Left lung (tissue), 10 donors: ENCODE results near the gene FAM153A. TPM values are rescaled to one million over a fixed set of nuclear protein-coding genes. Genes with fewer than 3 reads are reported as not detected.
"Not testable (repeated sequence)": the region's sequence is repeated elsewhere in the genome, so short reads cannot be mapped to it uniquely, and the experiment has no call there.

Experiments
- ATAC-seq: fragments of 200-7000 bp; cut with Tn5 transposase; one replicate; pipeline ENCODE4 v1.9.1; 2020; ENCODE audit warnings: moderate library complexity
- DNase-seq, 4 donors: peaks; one replicate each; pipeline ENCODE4 v3.0.0-alpha.2; 2013 to 2020
- H3K27ac ChIP-seq, 2 donors: fragments of 200-600 bp; sonication (generic) in 1 of 2; one replicate each; pipeline versions ENCODE4 v1.5.0 to v1.8.0; 2020 to 2021
- H3K27me3 ChIP-seq, 2 donors: fragments of 200-600 bp; sonication (generic) in 1 of 2; one replicate each; pipeline versions ENCODE4 v1.5.0 to v1.8.0; 2020 to 2021
- H3K36me3 ChIP-seq, 2 donors: fragments of 200-600 bp; sonication (generic) in 1 of 2; one replicate each; pipeline versions ENCODE4 v1.5.0 to v1.8.0; 2020 to 2021
- H3K4me1 ChIP-seq, 2 donors: fragments of 200-600 bp; one replicate each; pipeline ENCODE4 v1.8.0; 2021
- H3K4me3 ChIP-seq, 2 donors: fragments of 200-600 bp; sonication (generic) in 1 of 2; one replicate each; pipeline versions ENCODE4 v1.5.0 to v1.8.0; 2020 to 2021; ENCODE audit warnings: mild to moderate bottlenecking in 1 of 2
- H3K9me3 ChIP-seq, 2 donors: fragments of 200-600 bp; sonication (generic) in 1 of 2; one replicate each; pipeline versions ENCODE4 v1.5.0 to v1.8.0; 2020 to 2021
- intact Hi-C, 2 donors: fragments of 100-400 bp; cut with DNase I; formaldehyde crosslinking; loops; one replicate each; pipeline versions ENCODE4 v1.11.2 to v1.14.2; 2022
- polyA plus RNA-seq, 6 donors: library from polyadenylated mRNA; unstranded; fragments of 120-200 nt; gene quantifications; one replicate each; pipeline ENCODE4 v1.2.1, GENCODE V29; 2013; ENCODE audit not compliant: insufficient read length in 6 of 6
- total RNA-seq, 2 donors: library from RNA; stranded (reverse); fragmentation: NEBNext Ultra II Directional; extraction: Animal tissue kit (Norgen Biotek cat#: 25700); gene quantifications; one replicate each; pipeline ENCODE4 v1.2.1, GENCODE V29; 2021
- donor health status: DM: no; HTN: yes; CAD: no.
- donor health status: DM: no; HTN: no; CAD: no.

FAM153A gene
- total and polyA plus RNA-seq, 8 donors: 0.25 to 3.7 (median 0.35) TPM; not detected in 1

DNA sequence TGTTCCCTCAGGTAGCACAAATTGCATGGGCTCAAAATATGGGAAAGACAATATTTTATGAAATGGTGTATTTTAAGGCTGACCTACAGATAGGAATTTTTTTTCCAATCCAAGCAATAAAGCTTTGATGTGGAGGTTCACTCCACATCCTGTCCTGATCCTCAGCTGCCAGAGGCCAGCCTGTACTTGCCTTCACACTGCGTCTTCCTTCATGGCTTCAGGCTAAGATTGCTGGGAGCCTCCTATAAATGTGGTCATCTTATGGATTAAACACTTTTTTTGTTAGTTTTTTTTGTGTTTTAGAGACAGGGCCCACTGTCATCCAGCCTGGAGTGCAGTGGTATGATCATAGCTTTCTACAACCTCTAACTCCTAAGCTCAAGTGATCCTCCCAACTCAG is 67.3 kb downstream of the FAM153A start:
- not testable (repeated sequence) for H3K36me3 ChIP-seq, ATAC-seq

DNA sequence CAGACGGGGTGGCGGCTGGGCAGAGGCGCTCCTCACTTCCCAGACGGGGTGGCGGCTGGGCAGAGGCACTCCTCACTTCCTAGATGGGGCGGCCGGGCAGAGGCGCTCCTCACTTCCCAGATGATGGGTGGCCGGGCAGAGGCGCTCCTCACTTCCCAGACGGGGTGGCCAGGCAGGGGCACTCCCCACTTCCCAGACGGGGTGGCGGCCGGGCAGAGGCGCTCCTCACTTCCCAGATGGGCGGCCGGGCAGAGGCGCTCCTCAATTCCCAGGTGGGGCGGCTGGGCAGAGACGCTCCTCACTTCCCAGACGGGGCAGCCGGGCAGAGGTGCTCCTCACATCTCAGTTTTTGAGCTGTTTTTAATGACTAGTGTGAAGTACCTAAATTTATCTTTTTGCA is 86.6 kb downstream of the FAM153A start:
- peak in 1 of 4 donors; percentile 65 for DNase-seq
- intact Hi-C loops, ATAC-seq: not testable (repeated sequence)

More for the DNA sequence above, 67.3 kb downstream of the FAM153A start:
- H3K4me1 ChIP-seq, H3K4me3 ChIP-seq, H3K27ac ChIP-seq, H3K27me3 ChIP-seq, DNase-seq, H3K9me3 ChIP-seq, intact Hi-C loops: not testable (repeated sequence)

DNA sequence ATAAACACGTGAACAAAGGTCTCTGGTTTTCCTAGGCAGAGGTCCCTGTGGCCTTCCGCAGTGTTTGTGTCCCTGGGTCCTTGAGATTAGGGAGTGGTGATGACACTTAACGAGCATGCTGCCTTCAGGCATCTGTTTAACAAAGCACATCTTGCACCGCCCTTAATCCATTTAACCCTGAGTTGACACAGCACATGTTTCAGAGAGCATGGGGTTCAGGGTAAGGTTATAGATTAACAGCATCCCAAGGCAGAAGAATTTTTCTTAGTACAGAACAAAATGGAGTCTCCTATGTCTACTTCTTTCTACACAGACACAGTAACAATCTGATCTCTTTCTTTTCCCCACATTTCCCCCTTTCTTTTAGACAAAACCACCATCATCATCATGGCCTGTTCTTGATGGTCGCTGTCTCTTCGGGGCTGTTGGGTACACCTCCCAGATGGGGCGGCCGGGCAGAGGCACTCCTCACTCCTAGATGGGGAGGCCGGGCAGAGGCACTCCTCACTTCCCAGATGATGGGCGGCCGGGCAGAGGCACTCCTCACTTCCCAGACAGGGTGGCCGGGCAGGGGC is 87.3 kb downstream of the FAM153A start:
- DNase-seq, H3K9me3 ChIP-seq, H3K27me3 ChIP-seq, H3K4me3 ChIP-seq, H3K27ac ChIP-seq, intact Hi-C loops, H3K36me3 ChIP-seq, H3K4me1 ChIP-seq, ATAC-seq: not testable (repeated sequence)

More for the DNA sequence above, 86.6 kb downstream of the FAM153A start:
- not testable (repeated sequence) for H3K27ac ChIP-seq, H3K27me3 ChIP-seq, H3K4me3 ChIP-seq, H3K9me3 ChIP-seq, H3K36me3 ChIP-seq, H3K4me1 ChIP-seq

DNA sequence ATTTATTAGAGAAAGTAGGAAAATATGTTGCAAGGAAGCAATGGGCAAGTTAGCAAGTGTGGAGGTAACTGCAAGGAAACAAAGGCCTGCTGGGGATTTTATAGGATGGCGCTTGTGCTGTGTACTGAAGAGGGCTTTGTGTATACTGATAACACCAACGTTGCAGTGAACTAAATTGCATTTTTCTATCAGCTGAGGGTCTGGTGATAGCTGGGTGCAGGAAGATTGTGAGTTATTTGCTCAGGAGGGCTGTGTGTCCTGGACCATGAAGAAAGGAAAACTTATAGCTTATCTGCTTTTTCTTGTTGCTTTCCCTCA is 88.2 kb downstream of the FAM153A start:
- H3K36me3 ChIP-seq, H3K4me3 ChIP-seq, ATAC-seq, H3K27me3 ChIP-seq, H3K4me1 ChIP-seq, intact Hi-C loops, H3K9me3 ChIP-seq, DNase-seq, H3K27ac ChIP-seq: not testable (repeated sequence)

DNA sequence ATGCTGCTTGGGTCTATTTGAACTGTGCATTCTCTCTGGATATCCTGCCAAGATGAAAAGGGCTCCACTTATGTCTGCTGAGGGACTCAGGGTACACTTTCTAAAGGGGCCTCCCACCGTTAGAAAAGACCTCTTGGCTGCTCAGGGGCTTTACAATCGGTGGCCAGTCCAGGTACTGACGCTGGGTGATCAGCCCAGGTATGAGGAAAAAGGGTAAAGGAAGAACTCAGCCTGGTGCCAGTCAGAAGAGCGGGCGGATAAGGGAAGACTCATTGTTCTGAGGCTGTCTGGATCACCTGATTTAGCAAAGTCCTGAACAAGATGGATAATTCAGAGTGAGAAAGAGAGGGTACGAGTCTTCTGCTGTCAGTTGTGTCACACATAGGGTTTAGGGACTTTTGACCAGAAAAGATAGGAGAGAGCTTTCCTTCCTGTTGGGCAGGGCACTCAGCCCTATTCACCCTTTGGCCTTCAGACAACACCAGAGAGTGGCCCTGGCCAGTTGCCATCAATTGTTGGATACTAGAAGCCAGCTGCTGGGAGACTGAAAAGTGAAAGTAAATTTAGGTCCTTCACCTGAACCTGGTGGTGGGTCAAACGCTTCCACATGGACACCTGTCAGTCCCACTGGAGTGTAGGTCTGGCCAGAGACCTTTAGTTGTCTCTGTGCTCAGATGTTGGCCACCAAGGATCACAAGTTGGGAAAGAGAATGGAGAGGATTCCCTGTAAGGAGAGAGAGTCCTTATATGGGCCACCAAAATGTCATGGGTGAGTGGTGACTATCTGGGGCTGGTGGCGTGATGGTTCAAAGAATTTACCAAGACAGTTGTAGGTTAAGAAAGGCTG is 88.8 kb downstream of the FAM153A start:
- H3K4me1 ChIP-seq, intact Hi-C loops, H3K4me3 ChIP-seq, H3K36me3 ChIP-seq, H3K27me3 ChIP-seq, H3K9me3 ChIP-seq, H3K27ac ChIP-seq: not testable (repeated sequence)
- peak in 1 of 4 donors; percentile 68 for DNase-seq
- ATAC-seq: peak; percentile 87

DNA sequence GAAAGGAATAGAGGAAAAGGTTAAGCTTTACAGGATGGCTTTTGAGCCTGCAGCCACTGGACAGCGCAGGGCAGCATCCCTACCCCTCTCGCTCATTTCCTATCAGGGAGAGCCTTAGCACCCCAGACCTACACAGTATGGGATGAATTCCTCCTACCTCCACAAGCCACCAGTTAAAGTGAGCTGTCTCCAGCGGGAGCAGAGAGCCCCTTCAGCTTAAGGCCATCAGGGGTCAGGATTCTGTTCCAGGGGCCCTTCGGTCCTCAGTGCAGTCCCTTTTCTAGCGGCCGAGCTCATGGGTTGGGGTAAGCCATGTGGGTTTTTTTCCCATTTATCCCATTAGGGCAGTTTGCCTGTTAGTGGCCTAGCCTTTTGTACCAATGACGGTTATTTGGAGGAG is 89.7 kb downstream of the FAM153A start:
- H3K36me3 ChIP-seq, H3K4me1 ChIP-seq, H3K27me3 ChIP-seq, ATAC-seq, H3K9me3 ChIP-seq, intact Hi-C loops, DNase-seq, H3K27ac ChIP-seq, H3K4me3 ChIP-seq: not testable (repeated sequence)

DNA sequence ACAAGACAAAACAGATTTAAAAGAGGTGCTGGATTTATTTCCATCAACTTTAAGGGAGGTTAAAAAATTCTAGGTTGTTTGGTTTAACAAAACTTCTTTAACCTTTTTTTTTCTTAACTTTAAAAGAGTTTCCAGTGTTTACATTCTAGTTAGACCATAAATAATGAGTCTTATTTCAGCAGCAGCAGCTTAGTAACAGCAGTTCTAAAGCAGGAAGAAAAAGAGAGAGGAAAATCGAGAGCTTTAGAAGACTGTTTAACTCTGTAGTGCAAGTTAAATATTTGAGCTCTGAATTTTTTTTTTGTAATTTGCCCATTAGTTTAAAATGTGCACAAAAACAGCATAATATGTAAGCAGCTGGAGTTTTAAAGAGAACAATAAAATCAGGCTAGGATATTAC is 90.2 kb downstream of the FAM153A start:
- H3K4me3 ChIP-seq, H3K36me3 ChIP-seq, H3K27ac ChIP-seq, ATAC-seq, intact Hi-C loops, H3K27me3 ChIP-seq, DNase-seq, H3K9me3 ChIP-seq, H3K4me1 ChIP-seq: not testable (repeated sequence)

DNA sequence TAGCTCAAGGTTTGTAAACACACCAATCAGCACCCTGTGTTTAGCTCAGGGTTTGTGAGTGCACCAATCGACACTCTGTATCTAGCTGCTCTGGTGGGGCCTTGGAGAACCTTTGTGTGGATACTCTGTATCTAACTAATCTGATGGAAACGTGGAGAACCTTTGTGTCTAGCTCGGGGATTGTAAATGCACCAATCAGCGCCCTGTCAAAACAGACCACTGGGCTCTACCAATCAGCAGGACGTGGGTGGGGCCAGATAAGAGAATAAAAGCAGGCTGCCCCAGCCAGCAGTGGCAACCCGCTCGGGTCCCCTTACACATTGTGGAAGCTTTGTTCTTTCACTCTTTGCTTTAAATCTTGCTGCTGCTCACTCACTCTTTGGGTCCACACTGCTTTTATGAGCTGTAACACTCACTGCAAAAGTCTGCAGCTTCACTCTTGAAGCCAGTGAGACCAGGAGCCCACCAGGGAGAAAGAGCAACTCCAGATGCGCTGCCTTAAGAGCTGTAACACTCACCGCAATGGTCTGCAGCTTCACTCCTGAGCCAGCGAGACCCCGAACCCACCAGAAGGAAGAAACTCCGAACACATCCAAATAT is 93.6 kb downstream of the FAM153A start:
- H3K4me1 ChIP-seq, H3K4me3 ChIP-seq, intact Hi-C loops, H3K27me3 ChIP-seq, H3K27ac ChIP-seq, H3K36me3 ChIP-seq, ATAC-seq, H3K9me3 ChIP-seq, DNase-seq: not testable (repeated sequence)

DNA sequence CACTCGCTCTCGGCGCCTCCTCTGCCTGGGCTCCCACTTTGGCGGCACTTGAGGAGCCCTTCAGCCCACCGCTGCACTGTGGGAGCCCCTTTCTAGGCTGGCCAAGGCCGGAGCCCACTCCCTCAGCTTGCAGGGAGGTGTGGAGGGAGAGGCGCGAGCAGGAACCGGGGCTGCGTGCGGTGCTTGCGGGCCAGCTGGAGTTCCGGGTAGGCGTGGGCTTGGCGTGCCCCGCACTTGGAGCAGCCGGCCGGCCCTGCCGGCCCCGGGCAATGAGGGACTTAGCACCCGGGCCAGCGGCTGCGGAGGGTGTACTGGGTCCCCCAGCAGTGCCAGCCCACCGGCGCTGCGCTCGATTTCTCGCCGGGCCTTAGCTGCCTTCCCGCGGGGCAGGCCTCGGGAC is 94.6 kb downstream of the FAM153A start:
- H3K27ac ChIP-seq, H3K36me3 ChIP-seq, H3K4me3 ChIP-seq, ATAC-seq, intact Hi-C loops, H3K4me1 ChIP-seq, H3K9me3 ChIP-seq, H3K27me3 ChIP-seq, DNase-seq: not testable (repeated sequence)

DNA sequence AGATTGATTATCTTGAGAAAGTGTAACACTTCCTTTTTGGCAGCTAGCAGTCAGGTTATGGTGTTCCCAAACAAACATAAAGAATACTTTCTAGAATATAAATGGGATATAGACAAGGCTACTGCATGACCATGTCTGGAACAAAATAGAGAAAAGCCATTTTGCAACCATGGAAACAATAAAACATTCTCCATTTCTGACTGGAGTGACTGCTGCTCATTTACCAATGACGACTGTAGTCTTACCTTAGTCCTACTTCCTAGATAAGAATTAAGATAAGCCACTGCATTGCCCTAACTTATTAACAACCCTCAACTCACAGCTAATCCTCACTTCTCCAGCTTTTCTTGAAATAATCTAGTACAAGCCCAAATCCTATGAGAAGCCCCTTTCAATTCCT is 100.8 kb downstream of the FAM153A start:
- DNase-seq, H3K4me1 ChIP-seq, H3K4me3 ChIP-seq, intact Hi-C loops, H3K27ac ChIP-seq, H3K9me3 ChIP-seq, H3K27me3 ChIP-seq, H3K36me3 ChIP-seq: not testable (repeated sequence)
- ATAC-seq: peak; percentile 44

Other genes with a start within 250 kb of the FAM153A start
- 10 to 100 TPM; 64.3 to 73.9 TPM for gene FAM193B, start 228.3 kb downstream of the FAM153A start, total RNA-seq
- 100 to 1,000 TPM in 3 of 6 donors, 10 to 100 TPM in 3; 82.5 to 112 (median 101) TPM for gene FAM193B, start 228.3 kb downstream of the FAM153A start, polyA plus RNA-seq
- gene TMED9, start 190.7 kb downstream of the FAM153A start, total RNA-seq: 100 to 1,000 TPM; 200 to 221 TPM
- 100 to 1,000 TPM; 120 to 149 (median 134) TPM for gene TMED9, start 190.7 kb downstream of the FAM153A start, polyA plus RNA-seq
- 10 to 100 TPM; 23.8 to 26.6 TPM for gene B4GALT7, start 182.8 kb downstream of the FAM153A start, total RNA-seq
- 10 to 100 TPM; 19.8 to 27.4 (median 22.0) TPM for gene B4GALT7, start 182.8 kb downstream of the FAM153A start, polyA plus RNA-seq
- not detected for gene PROP1, start 213.3 kb upstream of the FAM153A start, total RNA-seq
- gene PROP1, start 213.3 kb upstream of the FAM153A start, polyA plus RNA-seq: not detected